Left ventricle myocardium inferior (tissue), 1 donor: Measurements from ENCODE around the gene ASIC3. TPM values are rescaled to one million over a fixed set of nuclear protein-coding genes. Genes with fewer than 3 reads are reported as not detected.

Experiments
- DNase-seq: peaks from one replicate; pipeline ENCODE4 v3.0.0-alpha.2; 2020
- H3K27ac ChIP-seq: fragments of 200-600 bp; replicated peaks from 2 replicates; pipeline ENCODE4 v1.8.0; 2021
- H3K27me3 ChIP-seq: fragments of 200-600 bp; 2 replicates; pipeline ENCODE4 v1.8.0; 2021; ENCODE audit warnings: low read depth
- H3K36me3 ChIP-seq: fragments of 200-600 bp; 2 replicates; pipeline ENCODE4 v1.8.0; 2021
- H3K4me1 ChIP-seq: fragments of 200-600 bp; 2 replicates; pipeline ENCODE4 v1.8.0; 2021
- H3K4me3 ChIP-seq: fragments of 200-600 bp; 2 replicates; pipeline ENCODE4 v1.8.0; 2021; ENCODE audit warnings: mild to moderate bottlenecking, moderate library complexity
- H3K9me3 ChIP-seq: fragments of 200-600 bp; replicated peaks from 2 replicates; pipeline ENCODE4 v1.8.0; 2021
- intact Hi-C: fragments of 100-400 bp; cut with micrococcal nuclease; formaldehyde crosslinking; loops from one replicate; pipeline ENCODE4 v1.11.0; 2022
- total RNA-seq: library from RNA; stranded (reverse); fragmentation: NEBNext Ultra II Directional; extraction: Animal tissue kit (Norgen Biotek cat#: 25700); gene quantifications from one replicate; pipeline ENCODE4 v1.2.1, GENCODE V29; 2021
- TF ChIP-seq, protein P1 (sequence below): fragments of 200-600 bp; IDR thresholded peaks from 2 replicates; pipeline ENCODE4 v1.8.0; 2021; ENCODE audit warnings: antibody characterized with exemption, mild to moderate bottlenecking, borderline replicate concordance
- donor health status: DM: no; HTN: yes; CAD: no; lungs with severe emphysema.

ASIC3 gene
- total RNA-seq, 1 donor from 2014 or later = 5.3 TPM

GRCh38 chr7:151003572-151003971, 44.8 kb upstream of the ASIC3 start:
- Histone ChIP-seq H3K36me3 (peaks cover 12% of the 10 kb centered on the region), H3K27me3 (no peaks in the 10 kb centered on the region), H3K4me3 (no peak overlapping the region), H3K27ac (no peak overlapping the region), H3K4me1 (peaks cover 25% of the 10 kb centered on the region), H3K9me3 (no peaks in the 10 kb centered on the region)
- TF ChIP-seq, protein P1, sequence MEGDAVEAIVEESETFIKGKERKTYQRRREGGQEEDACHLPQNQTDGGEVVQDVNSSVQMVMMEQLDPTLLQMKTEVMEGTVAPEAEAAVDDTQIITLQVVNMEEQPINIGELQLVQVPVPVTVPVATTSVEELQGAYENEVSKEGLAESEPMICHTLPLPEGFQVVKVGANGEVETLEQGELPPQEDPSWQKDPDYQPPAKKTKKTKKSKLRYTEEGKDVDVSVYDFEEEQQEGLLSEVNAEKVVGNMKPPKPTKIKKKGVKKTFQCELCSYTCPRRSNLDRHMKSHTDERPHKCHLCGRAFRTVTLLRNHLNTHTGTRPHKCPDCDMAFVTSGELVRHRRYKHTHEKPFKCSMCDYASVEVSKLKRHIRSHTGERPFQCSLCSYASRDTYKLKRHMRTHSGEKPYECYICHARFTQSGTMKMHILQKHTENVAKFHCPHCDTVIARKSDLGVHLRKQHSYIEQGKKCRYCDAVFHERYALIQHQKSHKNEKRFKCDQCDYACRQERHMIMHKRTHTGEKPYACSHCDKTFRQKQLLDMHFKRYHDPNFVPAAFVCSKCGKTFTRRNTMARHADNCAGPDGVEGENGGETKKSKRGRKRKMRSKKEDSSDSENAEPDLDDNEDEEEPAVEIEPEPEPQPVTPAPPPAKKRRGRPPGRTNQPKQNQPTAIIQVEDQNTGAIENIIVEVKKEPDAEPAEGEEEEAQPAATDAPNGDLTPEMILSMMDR = no peak
- intact Hi-C loops = no loop called here
- no peak for DNase-seq

GRCh38 chr7:151005566-151005965, 42.8 kb upstream of the ASIC3 start:
- Histone ChIP-seq H3K9me3 (no peaks in the 10 kb centered on the region), H3K27ac (no peak overlapping the region), H3K27me3 (no peaks in the 10 kb centered on the region), H3K4me3 (no peak overlapping the region), H3K4me1 (peaks cover 45% of the 10 kb centered on the region), H3K36me3 (peaks cover 7% of the 10 kb centered on the region)
- intact Hi-C loops = no loop called here
- no peak for DNase-seq
- TF ChIP-seq, protein P1 = no peak

- H3K4me1 ChIP-seq = peaks cover 53% of the 10 kb centered on the region
- peak overlapping the region; percentile 79 for H3K27ac ChIP-seq
- TF ChIP-seq, protein P1 = no peak
- no peak for DNase-seq
- intact Hi-C loops = no loop called here
- peak overlapping the region; percentile 5 for H3K4me3 ChIP-seq
- H3K9me3 ChIP-seq = no peaks in the 10 kb centered on the region
- peaks cover 4% of the 10 kb centered on the region for H3K36me3 ChIP-seq
- no peaks in the 10 kb centered on the region for H3K27me3 ChIP-seq
Observed at GRCh38 chr7:151006590-151007300, 41.6 kb upstream of the ASIC3 start.

GRCh38 chr7:151007469-151007898, 40.8 kb upstream of the ASIC3 start:
- no peak for DNase-seq
- peaks cover 60% of the 10 kb centered on the region for H3K4me1 ChIP-seq
- TF ChIP-seq, protein P1 = no peak
- intact Hi-C loops = no loop called here
- H3K27me3 ChIP-seq = peaks cover 3% of the 10 kb centered on the region
- H3K36me3 ChIP-seq = peaks cover 4% of the 10 kb centered on the region
- H3K27ac ChIP-seq = peak overlapping the region; percentile 79
- H3K9me3 ChIP-seq = no peaks in the 10 kb centered on the region
- H3K4me3 ChIP-seq = no peak overlapping the region

DNA sequence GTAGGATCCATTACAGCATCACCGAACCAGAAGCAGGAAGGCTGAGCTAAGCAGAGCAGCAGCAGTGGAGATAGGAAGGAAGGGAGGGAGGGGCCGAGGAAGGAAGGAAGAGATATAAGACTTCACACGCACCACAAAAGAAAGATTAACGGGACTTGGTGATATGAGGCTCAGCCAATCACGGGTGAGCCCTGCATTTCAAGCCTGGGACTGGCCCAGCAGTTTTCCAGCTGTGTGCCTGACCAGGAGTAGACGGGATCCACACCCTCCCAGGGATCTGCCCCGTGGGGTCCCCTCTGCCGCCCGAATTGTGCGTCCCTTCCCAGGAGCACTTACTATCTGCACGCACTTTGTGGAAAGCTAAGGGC, 40.2 kb upstream of the ASIC3 start:
- Histone ChIP-seq H3K4me1 (peaks cover 67% of the 10 kb centered on the region), H3K27ac (peak overlapping the region; percentile 79), H3K27me3 (peaks cover 7% of the 10 kb centered on the region), H3K9me3 (no peaks in the 10 kb centered on the region), H3K36me3 (peaks cover 4% of the 10 kb centered on the region), H3K4me3 (peak overlapping the region; percentile 47)
- TF ChIP-seq, protein P1 = no peak
- no peak for DNase-seq
- intact Hi-C loops = no loop called here
